DND-41 (cell line): ENCODE results near the gene SLC29A4.

Experiments
- CTCF ChIP-seq: IDR thresholded peaks from 2 replicates; pipeline ENCODE4 v1.5.1; 2012; ENCODE audit warnings: borderline replicate concordance, low read length, moderate library complexity, mild to moderate bottlenecking; ENCODE audit not compliant: poor library complexity, severe bottlenecking; ENCODE audit errors: extremely low read depth
- EZH2 ChIP-seq: IDR thresholded peaks from 3 replicates; pipeline ENCODE4 v1.6.1; 2012; ENCODE audit warnings: borderline replicate concordance, low read depth, mild to moderate bottlenecking, moderate library complexity, low read length, inconsistent platforms; ENCODE audit not compliant: severe bottlenecking

GRCh38 chr7:5303591-5304505, 21.1 kb downstream of the SLC29A4 start:
- TF ChIP-seq CTCF (no peak), EZH2 (no peak)
